Pancreas (tissue), 10 donors: ENCODE measurements around the gene COG6. TPM values are rescaled to one million over a fixed set of nuclear protein-coding genes. Genes with fewer than 3 reads are reported as not detected.

Experiments used
- ATAC-seq, 4 donors: fragments of 200-7000 bp; cut with Tn5 transposase; one replicate each; pipeline versions ENCODE4 v1.8.0 to v1.9.1; 2020; ENCODE audit warnings: mild to moderate bottlenecking in 4 of 4, moderate library complexity in 4 of 4
- DNase-seq, 6 donors: peaks; one replicate each; pipeline ENCODE4 v3.0.0-alpha.2; 2020
- FAIRE-seq: peaks from 2 replicates; lab custom pipeline; 2012; peaks lifted over from hg19 to GRCh38; lab: Jason Lieb, UNC
- H3K27ac ChIP-seq, 4 donors: fragments of 200-600 bp; sonication (generic); 1 replicate in 3 of 4; 2 replicates in 1 of 4; pipeline versions ENCODE4 v1.5.0 to v1.8.0; 2020
- H3K27me3 ChIP-seq, 4 donors: fragments of 200-600 bp; one replicate each; pipeline ENCODE4 v1.8.0; 2021
- H3K36me3 ChIP-seq, 3 donors: fragments of 200-600 bp; sonication (generic) in 1 of 3; one replicate each; pipeline versions ENCODE4 v1.5.0 to v1.8.0; 2020 to 2021
- H3K4me1 ChIP-seq, 3 donors: fragments of 200-600 bp; one replicate each; pipeline ENCODE4 v1.8.0; 2021
- H3K4me3 ChIP-seq, 4 donors: fragments of 200-600 bp; sonication (generic) in 2 of 4; one replicate each; pipeline versions ENCODE4 v1.5.0 to v1.8.0; 2020 to 2021
- H3K9me3 ChIP-seq, 4 donors: fragments of 200-600 bp; one replicate each; pipeline ENCODE4 v1.8.0; 2021
- WGBS, 2 donors: extraction: QIAGEN DNeasy Blood & Tissue Kit; methylation state at CpG; one replicate each; pipeline ENCODE4 v1.1.7; 2013; 5-methylcytosine and 5-hydroxymethylcytosine counted together
- intact Hi-C, 3 donors: fragments of 100-400 bp; cut with DNase I; formaldehyde crosslinking; loops; one replicate each; pipeline versions ENCODE4 v1.11.1 to v1.14.2; 2022
- polyA plus RNA-seq, 2 donors: library from polyadenylated mRNA; stranded (reverse); fragments of 200-250 nt; gene quantifications; one replicate each; pipeline ENCODE4 v1.2.3, GENCODE V29; 2013
- total RNA-seq, 6 donors: library from RNA; stranded (reverse); fragmentation: NEBNext Ultra II Directional in 4 of 6; extraction: Animal tissue kit (Norgen Biotek cat#: 25700) in 4 of 6; gene quantifications; one replicate each; pipeline versions ENCODE4 v1.2.1 to v1.2.4, GENCODE V29; 2021 to 2023
- TF ChIP-seq, protein P1 (sequence below), 4 donors: fragments of 200-600 bp; sonication (generic) in 3 of 4; IDR thresholded peaks; one replicate each; pipeline versions ENCODE4 v1.5.0 to v1.8.0; 2021; ENCODE audit warnings: antibody characterized with exemption in 4 of 4
- donor health status: healthy with polysubstance abuse.
- donor health status: DM: no; HTN: no; CAD: no; lungs with moderate emphysema.
- donor health status: DM: no; HTN: no; CAD: no.
- donor health status: control.
- donor health status: control.
- donor health status: Bipolar disorder and iron deficiency.
- donor health status: DM: yes; HTN: yes; CAD: no.
- donor health status: DM: no; HTN: no; CAD: no.
- donor health status: DM: no; HTN: no; CAD: no.
- donor health status: DM: yes; HTN: yes; CAD: no.

COG6 gene
- total RNA-seq (10 to 100 TPM; 24.4 to 30.7 (median 27.7) TPM), polyA plus RNA-seq (1 to 10 TPM; 6.7 to 9.4 TPM)

DNA sequence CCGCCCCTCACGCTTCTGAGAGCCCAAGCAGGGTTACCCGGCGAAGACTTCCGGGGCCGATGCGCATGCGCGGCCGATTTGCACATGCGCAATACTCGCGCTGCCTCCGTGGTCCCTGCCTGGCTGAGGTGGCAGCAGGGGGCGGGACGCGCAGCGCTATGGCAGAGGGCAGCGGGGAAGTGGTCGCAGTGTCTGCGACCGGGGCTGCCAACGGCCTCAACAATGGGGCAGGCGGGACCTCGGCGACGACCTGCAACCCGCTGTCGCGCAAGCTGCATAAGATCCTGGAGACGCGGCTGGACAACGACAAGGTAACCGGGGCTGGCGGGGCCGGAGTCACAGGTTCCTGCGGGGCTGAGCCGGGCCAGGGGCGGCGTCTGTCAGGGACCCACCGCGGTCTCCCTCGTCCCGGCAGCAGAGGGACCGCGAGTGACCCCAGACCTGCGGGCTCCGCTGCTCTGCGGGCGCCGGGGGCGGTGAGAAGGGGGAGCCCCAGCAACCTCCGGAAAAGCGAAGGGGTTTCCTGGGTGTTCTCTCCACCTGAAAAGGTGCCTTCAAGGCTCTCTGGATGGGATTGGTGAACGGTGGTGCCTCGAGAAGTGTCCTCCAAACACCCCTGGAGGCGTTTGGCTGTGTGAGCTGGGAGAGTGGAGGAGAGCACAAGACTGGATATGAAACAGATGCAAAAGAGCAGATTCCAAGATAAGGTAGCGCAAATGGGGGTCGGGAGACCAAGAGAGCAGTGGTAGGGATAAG, at the start of gene COG6:
TSS of gene COG6 (plus strand) at position 94 of the 756 bp plus-strand sequence. CDS start at position 159, 65 bp downstream.
- Histone ChIP-seq H3K4me1 (peaks cover 0 to 3% (median 0%) of the 10 kb centered on the region in 3 donors), H3K36me3 (no peaks in the 10 kb centered on the region), H3K27ac (peak within 1 kb of the TSS; percentile 72 to 82 (median 77)), H3K4me3 (peak within 1 kb of the TSS; percentile 82 to 96 (median 88)), H3K27me3 (no peaks in the 10 kb centered on the region), H3K9me3 (no peaks in the 10 kb centered on the region)
- peak; percentile 93 to 97 (median 97) for ATAC-seq
- 0 to 1% methylated on average over 59 of the region's 59 CpGs for WGBS, 2 donors
- intact Hi-C loops = no loop called here
- DNase-seq = peak; percentile 83 to 99 (median 91)
- TF ChIP-seq, protein P1, sequence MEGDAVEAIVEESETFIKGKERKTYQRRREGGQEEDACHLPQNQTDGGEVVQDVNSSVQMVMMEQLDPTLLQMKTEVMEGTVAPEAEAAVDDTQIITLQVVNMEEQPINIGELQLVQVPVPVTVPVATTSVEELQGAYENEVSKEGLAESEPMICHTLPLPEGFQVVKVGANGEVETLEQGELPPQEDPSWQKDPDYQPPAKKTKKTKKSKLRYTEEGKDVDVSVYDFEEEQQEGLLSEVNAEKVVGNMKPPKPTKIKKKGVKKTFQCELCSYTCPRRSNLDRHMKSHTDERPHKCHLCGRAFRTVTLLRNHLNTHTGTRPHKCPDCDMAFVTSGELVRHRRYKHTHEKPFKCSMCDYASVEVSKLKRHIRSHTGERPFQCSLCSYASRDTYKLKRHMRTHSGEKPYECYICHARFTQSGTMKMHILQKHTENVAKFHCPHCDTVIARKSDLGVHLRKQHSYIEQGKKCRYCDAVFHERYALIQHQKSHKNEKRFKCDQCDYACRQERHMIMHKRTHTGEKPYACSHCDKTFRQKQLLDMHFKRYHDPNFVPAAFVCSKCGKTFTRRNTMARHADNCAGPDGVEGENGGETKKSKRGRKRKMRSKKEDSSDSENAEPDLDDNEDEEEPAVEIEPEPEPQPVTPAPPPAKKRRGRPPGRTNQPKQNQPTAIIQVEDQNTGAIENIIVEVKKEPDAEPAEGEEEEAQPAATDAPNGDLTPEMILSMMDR (IDR thresholded peaks at IDR 0.05) = no peak
- FAIRE-seq = no peak

DNA sequence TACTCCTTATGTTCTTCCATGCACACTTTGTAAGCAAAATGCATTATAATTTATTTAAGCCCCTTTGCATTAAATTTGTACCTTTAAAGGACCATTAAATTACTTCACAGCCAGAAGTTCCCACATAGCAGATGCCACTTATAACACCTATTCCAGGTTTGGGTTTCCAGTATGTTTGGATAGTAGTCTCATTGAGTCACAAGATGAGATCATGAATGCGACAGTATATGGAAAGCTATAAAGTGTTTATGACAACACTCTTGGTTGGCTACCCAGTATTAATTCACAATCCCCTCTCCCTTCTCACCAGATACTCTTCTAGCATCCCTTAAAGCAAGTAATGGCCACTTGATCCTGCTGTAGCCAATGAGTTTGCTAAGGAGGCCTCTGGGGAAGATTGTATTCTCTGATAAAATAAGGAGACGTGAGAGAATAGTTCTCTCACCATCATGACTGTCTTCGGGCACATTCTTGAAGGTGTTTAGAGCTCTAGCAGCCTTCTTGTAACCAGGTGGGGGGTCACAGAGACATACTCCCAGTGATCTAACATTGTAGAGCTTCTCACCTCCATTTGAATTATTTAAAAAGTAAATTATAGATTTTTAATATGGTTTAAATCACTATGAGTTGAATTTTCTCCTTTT, 49.7 kb upstream of the COG6 start:
- DNase-seq (no peak), ATAC-seq (no peak), FAIRE-seq (no peak)
- no peak overlapping the region for H3K4me3 ChIP-seq
- intact Hi-C loops = loop anchor here in 1 of 3 donors (10.0 kb wide), 1 partner anchor 341 kb away; no protein-coding TSS in a partner anchor
- peaks cover 0 to 5% (median 0%) of the 10 kb centered on the region in 3 donors for H3K4me1 ChIP-seq
- H3K27ac ChIP-seq = no peak overlapping the region
- TF ChIP-seq, protein P1 (IDR thresholded peaks at IDR 0.05) = no peak
- H3K9me3 ChIP-seq = no peaks in the 10 kb centered on the region
- H3K36me3 ChIP-seq = no peaks in the 10 kb centered on the region
- 72 to 88% methylated on average over 3 of the region's 3 CpGs for WGBS, 2 donors
- H3K27me3 ChIP-seq = peaks cover 0 to 4% (median 0%) of the 10 kb centered on the region in 4 donors

DNA sequence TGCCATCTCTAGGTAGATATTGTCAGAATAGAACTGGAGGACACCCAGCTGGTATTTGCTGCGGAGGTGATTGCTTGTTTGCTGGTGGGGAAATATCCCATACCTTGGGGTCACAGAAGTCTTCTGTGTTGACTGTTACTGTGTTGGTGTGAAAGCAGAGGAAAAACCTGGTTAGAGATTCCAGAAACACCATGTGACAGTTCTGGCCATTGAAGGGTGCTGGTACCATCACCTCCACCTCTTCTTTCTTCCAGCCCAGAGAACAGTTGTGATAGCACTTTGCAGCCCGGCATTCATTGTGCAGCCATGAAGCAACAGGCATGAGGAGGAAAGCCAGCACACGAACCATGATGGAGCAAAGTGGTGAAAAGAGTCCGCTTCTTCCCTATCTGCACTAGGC, 47.6 kb upstream of the COG6 start:
- no peaks in the 10 kb centered on the region for H3K36me3 ChIP-seq
- H3K4me3 ChIP-seq = no peak overlapping the region
- no peaks in the 10 kb centered on the region for H3K9me3 ChIP-seq
- no peak for FAIRE-seq
- peaks cover 0 to 3% (median 0%) of the 10 kb centered on the region in 4 donors for H3K27me3 ChIP-seq
- TF ChIP-seq, protein P1 (IDR thresholded peaks at IDR 0.05) = no peak
- DNase-seq = no peak
- H3K27ac ChIP-seq = no peak overlapping the region
- intact Hi-C loops = loop anchor here in 1 of 3 donors (10.0 kb wide), 1 partner anchor 343 kb away; no protein-coding TSS in a partner anchor
- ATAC-seq = no peak
- 78 to 92% methylated on average over 4 of the region's 4 CpGs for WGBS, 2 donors
- no peaks in the 10 kb centered on the region for H3K4me1 ChIP-seq

DNA sequence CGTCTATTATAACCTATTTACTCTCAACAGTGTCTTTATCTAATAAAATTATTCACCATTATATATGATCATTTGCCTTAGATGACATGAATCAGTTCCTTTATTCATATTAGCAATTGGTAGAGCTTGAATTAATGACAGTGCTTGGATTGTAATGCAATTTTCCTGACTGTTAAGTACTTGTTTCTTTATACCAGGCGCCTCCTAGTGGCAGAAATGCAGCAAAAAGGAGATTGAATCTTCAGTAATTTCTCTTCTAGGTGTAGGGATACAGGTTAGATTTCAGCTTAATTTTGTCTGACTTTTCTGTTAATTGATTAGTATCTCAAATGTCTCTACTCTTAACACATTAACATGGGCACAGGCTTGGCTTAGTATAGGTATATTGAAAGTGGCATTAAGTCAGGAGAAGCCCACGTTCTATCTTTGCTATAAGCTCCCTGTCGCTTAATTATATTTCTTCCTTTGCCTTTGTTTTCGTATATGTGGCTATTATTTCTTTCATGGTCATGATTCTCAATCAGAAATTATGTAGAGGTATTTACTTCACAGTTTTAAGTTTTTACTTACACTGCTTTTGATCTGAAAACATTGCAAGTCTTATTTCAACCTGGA, 43.3 kb upstream of the COG6 start:
- ATAC-seq = peak; percentile 68 to 84 (median 82)
- DNase-seq = peak in 4 of 6 donors; percentile 39 to 65 (median 52)
- H3K4me1 ChIP-seq = no peaks in the 10 kb centered on the region
- WGBS, 2 donors = 44 to 53% methylated on average over 5 of the region's 5 CpGs
- TF ChIP-seq, protein P1 (IDR thresholded peaks at IDR 0.05) = peak; percentile 53 to 80 (median 69)
- no peaks in the 10 kb centered on the region for H3K36me3 ChIP-seq
- intact Hi-C loops = loop anchor here in 2 of 3 donors (5.0 to 10.0 kb wide), 2 partner anchors 465 to 467 kb away; no protein-coding TSS in a partner anchor
- FAIRE-seq = peak; percentile 96
- H3K4me3 ChIP-seq = no peak overlapping the region
- H3K9me3 ChIP-seq = no peaks in the 10 kb centered on the region
- H3K27me3 ChIP-seq = peaks cover 0 to 3% (median 0%) of the 10 kb centered on the region in 4 donors
- no peak overlapping the region for H3K27ac ChIP-seq
